GM12872 (cell line): ENCODE results near the gene PPARD.

ENCODE experiments used
- TF ChIP-seq, protein P1 (sequence below): IDR thresholded peaks from 3 replicates; pipeline ENCODE4 v1.5.1; 2011; ENCODE audit warnings: low read depth, mild to moderate bottlenecking, low read length, moderate library complexity; ENCODE audit not compliant: insufficient read depth

Gene PPARD

GRCh38 chr6:35402136-35402855 is 59.9 kb downstream of the PPARD start:
- TF ChIP-seq, protein P1, sequence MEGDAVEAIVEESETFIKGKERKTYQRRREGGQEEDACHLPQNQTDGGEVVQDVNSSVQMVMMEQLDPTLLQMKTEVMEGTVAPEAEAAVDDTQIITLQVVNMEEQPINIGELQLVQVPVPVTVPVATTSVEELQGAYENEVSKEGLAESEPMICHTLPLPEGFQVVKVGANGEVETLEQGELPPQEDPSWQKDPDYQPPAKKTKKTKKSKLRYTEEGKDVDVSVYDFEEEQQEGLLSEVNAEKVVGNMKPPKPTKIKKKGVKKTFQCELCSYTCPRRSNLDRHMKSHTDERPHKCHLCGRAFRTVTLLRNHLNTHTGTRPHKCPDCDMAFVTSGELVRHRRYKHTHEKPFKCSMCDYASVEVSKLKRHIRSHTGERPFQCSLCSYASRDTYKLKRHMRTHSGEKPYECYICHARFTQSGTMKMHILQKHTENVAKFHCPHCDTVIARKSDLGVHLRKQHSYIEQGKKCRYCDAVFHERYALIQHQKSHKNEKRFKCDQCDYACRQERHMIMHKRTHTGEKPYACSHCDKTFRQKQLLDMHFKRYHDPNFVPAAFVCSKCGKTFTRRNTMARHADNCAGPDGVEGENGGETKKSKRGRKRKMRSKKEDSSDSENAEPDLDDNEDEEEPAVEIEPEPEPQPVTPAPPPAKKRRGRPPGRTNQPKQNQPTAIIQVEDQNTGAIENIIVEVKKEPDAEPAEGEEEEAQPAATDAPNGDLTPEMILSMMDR, result no peak

DNA sequence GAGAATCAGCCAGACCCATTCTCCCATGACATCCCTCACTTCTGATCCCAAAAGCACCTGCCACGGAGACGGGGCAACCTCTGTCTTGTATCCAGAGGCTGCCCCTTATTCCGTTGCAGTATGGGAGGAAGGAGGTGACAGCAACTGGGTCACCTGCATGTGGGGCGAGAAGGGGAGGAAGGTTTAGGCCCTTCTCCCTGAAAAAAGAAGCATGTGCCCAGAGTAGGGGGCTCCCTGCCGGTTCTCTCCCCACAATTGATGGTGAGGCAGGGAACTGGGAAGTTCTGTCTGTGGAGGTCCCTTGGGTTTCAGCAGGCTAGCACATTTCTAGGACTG is 60.5 kb downstream of the PPARD start:
- TF ChIP-seq, protein P1, result no peak

- TF ChIP-seq, protein P1, result no peak
Measured at GRCh38 chr6:35403544-35404442, 61.4 kb downstream of the PPARD start.

DNA sequence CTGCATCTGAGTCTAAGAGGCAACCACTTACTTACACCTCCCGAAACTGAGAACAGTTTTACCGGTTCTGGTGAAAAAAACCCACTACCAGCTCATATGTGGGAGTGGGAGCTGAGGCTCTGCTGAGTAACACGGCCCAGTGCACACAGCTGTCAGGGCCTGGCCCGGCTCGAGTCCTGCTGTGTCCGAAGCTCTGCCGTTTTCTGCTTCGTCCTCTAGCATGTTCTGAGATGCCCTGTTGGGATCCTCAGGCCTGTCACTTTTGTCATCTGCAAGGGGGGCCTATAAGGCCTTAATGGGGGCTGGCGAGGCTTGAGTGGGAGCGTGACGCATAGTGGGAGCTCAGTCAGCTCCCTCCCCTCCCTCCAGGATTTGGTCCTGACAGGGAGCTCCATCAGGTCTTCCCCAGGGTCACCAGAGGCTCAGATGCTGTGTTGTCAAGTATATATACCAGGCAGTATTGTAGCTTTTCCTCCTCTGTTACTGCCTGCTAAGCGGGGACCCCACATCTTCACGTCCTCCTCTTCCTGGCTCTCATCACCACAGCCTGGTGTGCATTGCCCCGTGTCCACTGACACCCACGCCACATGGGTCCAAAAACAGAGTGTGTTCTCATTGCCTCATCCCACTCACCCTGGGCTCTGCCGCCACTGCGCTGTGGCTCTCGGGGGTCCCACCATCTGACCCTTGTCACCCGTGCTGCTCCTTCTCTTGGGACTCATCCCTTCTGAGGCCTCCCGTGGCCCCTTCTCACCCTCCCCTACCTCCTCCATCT is 64.5 kb downstream of the PPARD start:
- TF ChIP-seq, protein P1, result no peak

GRCh38 chr6:35409245-35409644 is 66.9 kb downstream of the PPARD start:
- TF ChIP-seq, protein P1, result no peak

- TF ChIP-seq, protein P1, result no peak
Measured at GRCh38 chr6:35410131-35410530, 67.8 kb downstream of the PPARD start.

DNA sequence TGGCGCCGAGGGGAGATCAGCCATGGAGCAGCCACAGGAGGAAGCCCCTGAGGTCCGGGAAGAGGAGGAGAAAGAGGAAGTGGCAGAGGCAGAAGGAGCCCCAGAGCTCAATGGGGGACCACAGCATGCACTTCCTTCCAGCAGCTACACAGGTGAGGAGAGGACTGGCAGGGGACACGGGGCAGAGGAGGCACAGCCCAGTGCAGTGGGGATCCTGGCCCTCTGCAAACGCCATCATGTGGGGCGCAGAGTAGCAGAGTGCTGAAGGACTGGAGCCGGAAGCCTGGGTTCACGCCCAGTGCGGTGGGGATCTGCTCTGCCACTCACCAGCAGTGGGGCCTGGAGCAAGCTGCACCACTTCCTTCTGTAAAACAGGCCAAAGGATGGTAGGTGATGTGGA is 68.7 kb downstream of the PPARD start:
- TF ChIP-seq, protein P1, result no peak
